GM15510 (cell line): ENCODE data around the gene SLC27A5.

Experiments
- POLR2A ChIP-seq: IDR thresholded peaks from 3 replicates; pipeline ENCODE4 v1.6.1; 2011; ENCODE audit warnings: borderline replicate concordance; ENCODE audit not compliant: insufficient read length; ENCODE audit errors: extremely low read depth

The SLC27A5 gene

DNA sequence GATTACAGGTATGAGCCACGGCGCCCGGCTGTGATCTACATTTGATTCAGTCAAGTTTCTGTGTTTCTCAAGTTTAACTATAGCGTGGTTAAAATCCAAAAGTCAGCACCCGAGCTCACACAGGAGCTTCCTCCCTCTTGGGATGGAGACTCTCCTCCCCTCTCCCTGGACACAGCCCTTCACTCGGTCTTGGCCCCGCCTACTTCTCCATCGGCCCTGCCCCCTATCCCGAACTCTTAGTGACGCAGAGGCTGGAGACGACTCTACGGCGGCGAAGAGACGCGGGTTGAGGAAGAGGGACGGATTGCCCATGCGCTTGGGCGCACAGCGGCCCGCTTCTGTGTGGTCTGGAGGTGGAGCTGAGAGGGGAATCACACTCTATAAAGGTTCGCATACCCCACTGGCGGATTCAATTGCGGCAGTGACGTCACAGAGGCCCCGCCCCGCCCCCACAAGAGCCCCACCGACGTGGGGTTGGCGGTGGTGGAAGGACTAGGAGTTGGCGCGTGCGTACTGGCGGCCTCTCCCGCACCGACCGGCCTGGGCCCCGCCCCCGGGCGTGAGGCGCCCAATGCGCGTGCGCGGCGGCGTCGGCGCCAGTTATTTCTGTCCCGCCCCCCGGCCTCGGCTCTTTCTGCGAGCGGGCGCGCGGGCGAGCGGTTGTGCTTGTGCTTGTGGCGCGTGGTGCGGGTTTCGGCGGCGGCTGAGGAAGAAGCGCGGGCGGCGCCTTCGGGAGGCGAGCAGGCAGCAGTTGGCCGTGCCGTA, 32.2 kb upstream of the SLC27A5 start, which contains the start of gene TRIM28:
TRIM28 (plus strand) TSS at position 239 of the 765 bp plus-strand sequence. CDS start 694 bp downstream, outside the sequence.
- TF ChIP-seq POLR2A: peak; percentile 99

DNA sequence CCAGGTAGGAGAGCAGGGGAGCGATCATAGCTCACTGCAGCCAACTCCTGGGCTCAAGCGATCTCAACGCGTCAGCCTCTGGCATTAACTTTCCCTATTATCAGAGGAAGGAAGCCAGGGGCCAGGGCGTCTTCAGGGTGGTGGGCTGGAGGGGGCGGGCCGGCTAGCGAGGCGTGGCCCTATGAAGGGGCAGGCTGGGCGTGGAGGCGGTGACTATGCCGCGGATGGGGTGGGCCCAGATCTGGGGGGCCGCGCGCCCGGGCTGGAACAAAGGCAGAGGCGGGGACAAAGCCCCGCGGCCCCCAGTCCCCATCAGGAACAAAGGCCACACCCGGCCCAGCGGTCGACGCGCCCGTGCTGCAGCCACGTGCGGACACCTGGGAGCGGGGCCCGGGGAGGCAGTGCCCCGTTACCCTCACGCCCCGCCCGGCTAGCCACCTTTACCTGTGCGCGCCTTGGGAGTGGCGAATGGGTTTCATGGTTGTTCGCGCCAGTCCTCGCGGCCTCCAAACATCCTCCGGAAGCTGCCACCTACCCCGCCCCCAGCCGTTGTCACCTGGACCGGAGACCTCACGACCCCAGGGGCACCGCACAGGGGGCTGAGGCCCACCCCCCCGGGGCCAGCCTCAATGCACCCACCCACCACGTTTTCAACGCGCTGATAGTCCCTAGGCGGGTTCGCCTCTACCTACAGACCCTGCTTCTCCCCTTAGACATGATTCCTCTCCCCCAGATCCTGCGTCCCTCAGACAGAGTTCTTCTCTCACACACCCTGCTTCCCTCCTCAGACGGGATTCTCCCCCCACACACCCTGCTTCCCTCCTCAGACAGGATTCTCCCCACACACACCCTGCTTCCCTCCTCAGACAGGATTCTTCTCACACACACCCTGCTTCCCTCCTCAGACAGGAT, 26.7 kb upstream of the SLC27A5 start:
- TF ChIP-seq POLR2A: peak; percentile 31

DNA sequence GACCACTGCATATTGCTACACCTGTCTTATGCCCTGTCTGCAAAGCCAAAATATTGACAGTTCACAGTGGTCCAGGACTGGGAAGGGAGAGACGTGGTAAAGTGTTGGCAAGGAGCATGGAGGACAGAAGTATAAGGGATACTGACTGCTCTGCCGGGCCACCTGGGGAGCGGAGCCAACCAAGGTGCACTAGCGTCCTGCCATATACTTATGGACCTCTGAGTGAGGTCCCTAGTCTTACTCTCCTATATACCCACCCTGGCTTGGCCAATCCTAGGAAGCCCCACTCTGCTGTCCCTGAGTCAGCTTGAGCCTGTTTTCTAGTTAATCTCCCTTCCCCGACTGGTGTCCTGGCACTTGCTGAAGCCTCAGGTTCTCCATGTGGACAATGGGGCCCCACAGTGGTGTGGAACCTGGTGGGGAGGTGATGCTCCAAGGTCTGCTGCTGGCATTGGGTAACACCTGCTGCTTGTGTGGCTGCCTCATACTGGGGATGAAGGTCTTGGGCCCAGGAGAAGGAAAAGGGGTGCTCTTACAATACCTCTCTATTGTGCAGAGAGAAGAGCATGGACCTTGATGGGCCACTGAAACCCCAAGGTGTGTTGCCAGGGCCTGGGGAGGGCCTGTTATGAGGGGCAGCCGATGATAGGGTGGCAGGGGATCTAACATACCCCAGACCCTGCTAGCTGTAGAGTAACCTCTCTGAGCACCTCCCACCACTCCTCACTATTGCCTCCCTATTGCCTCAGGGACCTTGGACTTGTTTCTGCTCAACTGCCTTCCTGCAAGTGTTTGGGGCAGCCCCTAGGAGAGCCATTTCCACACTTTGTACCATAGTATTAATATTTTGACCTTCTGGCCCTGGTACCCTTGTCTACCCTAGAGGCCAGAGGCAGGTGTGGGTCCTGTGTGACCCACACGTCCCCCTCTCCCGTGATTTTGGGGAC, 25.3 kb upstream of the SLC27A5 start:
- TF ChIP-seq POLR2A: no peak

DNA sequence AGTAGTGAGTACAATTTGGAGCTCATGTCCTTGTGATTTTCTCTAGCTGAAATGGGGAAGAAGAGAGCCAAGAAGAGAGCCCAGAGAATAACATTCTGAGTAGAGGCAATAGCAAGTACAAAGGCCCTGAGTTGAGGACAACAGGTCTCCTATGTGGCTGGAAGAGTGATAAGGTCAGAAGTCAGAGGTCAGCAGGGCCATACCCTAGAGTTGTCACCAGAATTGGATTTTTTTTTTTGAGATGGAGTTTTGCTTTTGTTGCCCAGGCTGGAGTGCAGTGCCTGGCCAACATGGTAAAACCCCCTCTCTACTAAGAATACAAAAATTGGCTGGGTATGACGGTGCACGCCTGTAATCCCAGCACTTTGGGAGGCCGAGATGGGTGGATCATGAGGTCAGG, 24.1 kb upstream of the SLC27A5 start:
- no peak for TF ChIP-seq POLR2A

DNA sequence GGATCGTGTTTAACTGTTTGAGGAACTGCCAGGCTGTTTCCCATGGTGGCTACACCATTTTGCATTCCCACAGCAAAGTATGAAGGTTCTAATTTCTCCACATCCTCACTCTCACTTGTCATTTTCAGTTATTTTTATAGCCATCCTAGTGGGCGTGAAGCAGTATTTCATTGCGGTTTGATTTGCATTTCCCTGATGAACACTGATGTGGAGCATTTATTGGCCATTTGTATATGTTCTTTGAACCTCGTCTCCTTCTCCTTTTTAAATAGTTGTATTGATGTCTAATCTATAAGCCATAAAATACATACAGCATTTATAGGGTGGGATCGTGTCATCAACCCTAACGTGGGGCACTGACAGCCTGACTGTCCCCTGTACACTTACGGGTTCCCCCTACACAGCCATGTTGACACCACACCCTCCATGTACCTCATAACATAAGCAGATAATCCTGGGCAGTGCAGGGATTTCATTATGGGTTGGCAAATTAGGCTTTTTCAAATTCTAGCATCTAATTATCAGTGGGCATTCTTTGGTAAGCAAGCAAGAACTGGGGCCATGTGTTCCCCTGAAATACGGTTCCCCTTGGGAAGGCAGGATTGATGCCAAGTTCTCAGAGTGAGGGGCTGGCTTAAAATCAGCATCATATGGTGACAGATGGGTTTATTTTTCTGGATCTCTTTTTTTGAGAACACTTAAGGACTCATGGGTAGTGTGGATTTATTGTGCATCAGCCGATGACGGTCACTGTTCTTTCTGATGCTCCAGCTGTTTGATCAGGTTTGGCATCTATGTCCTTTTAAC, 19.4 kb upstream of the SLC27A5 start:
- no peak for TF ChIP-seq POLR2A

DNA sequence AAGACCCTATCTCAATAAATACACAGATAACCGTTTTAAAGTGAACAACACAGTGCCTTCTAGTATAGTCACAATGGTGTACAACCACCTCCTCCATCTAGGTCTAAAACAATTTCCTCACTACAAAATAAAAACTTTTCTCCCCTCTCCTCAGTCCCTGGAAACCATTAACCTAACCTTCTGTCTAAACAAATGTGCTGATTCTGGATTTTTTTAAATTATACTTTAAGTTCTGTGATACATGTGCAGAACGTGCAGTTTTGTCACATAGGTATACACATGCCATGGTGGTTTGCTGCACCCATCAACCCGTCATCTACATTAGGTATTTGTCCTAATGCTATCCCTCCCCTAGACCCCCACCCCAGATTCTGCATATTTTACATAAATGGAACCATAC, 17.6 kb upstream of the SLC27A5 start:
- no peak for TF ChIP-seq POLR2A

DNA sequence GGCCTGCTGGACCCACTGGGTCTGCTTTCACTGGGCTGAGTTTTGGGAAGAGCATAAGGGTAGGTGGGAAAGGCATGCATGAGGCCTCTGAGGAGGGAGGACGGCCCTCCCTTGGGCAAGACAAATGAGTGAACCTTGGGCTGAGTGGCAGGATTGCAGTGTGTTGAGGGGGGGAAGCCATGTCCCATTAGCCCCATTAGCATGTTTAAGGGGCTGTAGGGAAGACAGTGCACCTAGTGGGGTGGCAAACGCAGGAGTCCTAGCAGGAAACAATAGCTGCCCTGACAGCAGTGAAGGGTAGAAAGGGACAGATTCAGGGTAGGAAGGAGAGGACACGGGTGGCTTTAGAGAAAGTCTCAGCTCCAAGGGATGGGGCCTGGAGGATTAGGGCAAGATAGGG, 10.9 kb upstream of the SLC27A5 start:
- no peak for TF ChIP-seq POLR2A

DNA sequence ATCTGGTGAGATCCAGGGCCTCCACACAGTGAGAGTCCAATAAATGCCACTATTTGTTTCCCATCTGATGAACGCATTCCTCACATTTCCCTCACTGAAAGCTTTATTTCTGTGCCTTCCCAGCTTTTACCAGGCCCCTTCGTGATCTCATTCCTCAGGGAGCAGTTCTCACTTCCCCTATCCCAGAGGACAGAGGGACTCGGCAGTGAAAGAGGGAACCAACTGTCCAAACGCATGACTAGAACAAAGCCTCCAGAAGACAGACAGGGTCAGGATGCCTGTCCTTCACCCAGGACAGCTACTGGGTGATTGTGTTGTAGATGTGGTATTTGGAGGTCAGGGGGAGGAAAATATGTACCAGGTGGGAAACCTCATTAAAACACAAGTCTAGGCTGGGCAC, 9.9 kb upstream of the SLC27A5 start:
- TF ChIP-seq POLR2A: no peak

DNA sequence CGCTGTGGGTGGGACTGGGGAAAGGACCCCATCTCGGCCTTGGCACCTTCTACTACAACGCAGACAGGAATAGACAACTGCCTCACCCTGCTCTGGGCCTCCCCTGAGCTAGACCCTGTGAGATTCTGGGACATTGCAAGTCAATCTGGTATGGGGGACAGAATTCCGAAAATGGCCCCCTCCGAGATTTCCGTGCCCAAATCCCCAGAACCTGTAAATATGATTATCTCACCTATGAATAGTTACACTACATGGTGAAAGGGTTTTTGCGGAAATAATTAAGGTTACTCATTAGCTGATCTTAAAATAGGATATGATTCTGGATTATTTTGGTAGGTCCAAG, 8.4 kb upstream of the SLC27A5 start:
- TF ChIP-seq POLR2A: no peak

DNA sequence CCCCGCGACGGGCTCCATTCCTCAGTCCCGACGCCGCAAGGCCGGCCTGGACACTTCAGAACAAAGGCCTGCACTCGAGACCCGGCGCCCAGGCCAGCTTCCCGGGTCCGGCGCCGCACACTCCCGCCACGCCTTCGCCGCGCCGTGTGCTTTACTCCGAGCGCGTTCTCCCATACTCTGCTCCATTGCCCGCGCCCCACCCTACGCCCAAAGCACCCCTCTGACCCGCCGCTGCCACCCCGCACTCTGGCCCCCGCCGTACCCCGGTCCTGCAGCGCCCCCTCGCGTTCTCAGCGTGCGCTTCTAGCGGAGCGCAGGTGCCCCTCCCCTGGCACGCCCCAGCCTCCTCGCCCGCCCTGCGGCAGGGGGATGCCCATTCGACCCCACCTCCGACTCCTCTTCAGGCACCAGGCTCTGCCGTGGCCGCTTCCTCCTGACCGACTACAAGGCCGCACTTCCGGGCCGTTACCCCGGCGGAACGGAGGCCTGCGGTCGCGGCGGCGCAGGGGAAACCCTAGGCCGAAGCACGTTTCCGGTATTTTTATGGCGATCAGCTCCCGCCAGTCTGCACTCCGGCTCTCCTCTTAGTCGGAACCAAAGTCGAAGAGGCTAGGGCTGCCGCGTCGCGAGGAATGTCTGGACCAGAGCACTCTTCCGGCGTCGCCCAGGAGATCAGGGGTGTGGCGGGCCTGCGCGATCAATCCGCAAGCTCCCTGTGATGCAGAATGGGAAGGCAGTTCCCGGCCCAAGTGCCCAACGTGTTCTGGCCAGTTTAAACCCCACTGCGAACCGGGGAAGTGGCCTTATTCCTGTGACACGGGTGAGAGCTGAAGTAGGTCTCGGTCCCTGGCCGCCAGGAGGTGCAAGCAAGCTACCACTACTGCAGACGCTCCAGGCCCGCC, 7.8 kb upstream of the SLC27A5 start, which contains the start of gene ZBTB45:
ZBTB45 (minus strand) TSS at position 456 of the 902 bp plus-strand sequence. CDS start 2,137 bp downstream, outside the sequence.
- TF ChIP-seq POLR2A: peak; percentile 72

DNA sequence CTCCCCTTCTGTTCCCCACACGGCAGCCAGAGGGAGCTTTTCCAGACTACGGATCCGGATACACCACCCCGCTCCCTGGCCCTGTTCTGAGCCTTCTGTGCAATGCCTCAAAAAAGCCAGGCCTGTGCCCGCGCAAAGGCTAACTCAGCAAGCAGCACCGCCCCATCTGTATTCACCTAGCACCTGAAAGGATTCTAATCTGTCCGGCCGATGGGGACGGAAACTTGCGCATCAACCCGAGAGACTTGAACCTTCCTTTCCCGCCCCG, 7.2 kb upstream of the SLC27A5 start:
- no peak for TF ChIP-seq POLR2A

DNA sequence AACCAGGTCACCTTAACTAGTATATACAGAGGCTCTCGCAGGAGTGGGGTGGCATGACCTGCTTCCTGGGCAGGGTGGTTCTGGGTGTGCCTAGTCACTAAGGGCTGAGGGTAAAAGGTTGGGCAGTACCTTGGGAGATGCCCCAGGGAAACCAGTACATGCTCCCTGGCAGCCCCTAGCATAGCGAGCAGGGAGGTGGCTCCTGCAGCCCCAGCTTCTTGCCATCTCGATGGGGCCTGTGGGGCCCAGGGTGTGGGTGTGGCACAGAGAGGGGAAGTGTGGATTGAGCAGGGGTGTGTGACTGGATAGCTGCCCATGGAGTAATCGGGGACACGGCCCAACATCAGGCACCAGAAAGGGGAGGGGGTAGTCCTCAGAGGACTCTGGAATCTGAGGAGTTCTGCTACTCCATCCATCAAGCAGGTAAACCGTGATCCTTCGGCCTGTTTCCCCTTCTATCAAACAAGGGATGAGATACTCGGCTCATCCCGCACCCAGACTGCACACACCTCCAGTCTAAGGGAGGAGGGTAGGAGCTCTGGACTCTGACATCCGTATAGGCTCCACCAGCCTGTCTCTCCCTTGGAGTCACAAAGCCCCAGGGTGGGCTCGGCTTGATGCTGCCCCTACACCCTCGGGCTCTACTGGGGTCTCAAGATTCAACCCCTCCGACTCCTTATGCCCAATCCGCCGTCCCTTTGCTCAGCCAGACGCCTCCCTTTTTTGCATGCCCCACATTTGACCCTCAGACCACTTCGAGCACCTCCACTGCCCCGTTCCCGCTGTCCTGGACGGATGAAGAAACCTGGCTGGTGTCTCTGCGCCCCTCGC, 6.7 kb upstream of the SLC27A5 start:
- peak; percentile 10 for TF ChIP-seq POLR2A

DNA sequence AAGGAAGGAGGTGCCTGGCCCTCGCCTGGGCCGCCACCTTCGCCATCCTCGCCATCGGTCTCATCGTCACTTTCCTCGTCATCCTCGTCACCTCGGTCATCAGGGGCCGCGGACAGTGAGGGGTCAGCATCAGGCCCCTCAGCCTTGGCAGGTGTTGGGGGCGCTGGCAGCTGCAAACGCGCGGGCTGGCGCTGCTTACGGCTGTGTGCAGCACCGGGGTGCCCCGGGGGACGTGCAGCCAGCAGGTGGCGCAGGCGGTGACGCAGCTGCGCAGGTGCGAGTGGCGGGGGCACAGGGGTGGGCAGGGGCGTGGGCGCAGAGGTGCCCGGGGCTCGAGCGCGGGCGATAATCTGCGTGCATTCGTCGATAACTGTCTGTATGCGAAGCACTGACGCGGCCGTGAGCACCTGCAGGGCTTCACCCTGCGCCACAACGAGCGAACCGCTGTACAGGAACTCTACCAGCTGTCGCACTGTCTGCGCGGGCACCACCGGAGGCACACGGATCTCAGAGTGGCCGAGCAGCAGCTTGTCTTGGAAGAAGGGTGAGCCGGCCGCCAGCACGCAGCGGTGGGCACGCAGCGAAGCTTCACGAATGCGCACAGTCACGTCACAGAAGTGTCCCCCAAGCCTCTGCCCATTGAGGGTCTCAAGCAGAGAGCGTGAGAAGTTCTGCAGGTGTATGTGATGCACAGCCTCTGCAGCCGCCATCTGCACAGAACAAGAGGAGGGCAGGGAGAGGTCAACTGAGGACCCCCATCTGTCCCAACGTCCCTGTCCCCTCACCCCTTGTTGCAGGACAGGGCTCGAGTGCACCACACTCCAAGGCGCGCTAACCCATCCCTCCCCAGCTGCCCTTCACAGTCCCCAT, 5.4 kb upstream of the SLC27A5 start:
- TF ChIP-seq POLR2A: no peak
